ENCODE results near the gene LCORL. TPM values are rescaled to one million over a fixed set of nuclear protein-coding genes. Genes with fewer than 3 reads are reported as not detected.

Gene LCORL
- total and polyA plus RNA-seq, 4 donors = 27.8 to 63.5 (median 36.1) TPM

DNA sequence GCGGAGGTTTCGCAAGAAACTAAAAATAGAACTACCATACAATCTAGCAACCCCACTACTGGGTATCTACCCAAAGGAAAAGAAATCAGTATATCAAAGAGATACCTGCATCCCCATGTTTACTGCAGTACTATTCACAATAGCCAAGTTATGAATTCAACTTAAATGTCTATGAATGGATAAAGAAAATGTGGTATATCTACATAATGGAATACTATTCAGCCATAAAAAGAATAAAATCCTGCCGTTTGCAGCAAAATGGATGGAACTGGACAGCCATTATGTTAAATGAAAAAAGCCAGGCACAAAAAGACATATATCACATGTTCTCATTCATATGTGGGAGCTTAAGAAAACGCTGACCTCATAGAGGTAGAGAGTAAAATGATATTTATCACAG is 65.3 kb downstream of the LCORL start:
- Histone ChIP-seq H3K4me3 (ENCODE audit: low read depth, low read length) (no peak overlapping the region), H3K27ac (ENCODE audit: low read depth, low read length) (no peak overlapping the region), H3K4me1 (ENCODE audit: control insufficient read depth, insufficient read depth, low read length) (no peaks in the 10 kb centered on the region), H3K27me3 (ENCODE audit: control insufficient read depth, insufficient read depth, low read length) (no peaks in the 10 kb centered on the region), H3K9me3 (ENCODE audit: control insufficient read depth, insufficient read depth, low read length) (no peaks in the 10 kb centered on the region), H3K36me3 (ENCODE audit: control insufficient read depth, insufficient read depth, low read length) (no peaks in the 10 kb centered on the region)
- no CpG with 5 or more reads among the region's 4 CpGs for WGBS (ENCODE audit: insufficient coverage)
- DNase-seq (ENCODE audit: low read depth in 4 of 6, low spot score in 6 of 6) = no peak

DNA sequence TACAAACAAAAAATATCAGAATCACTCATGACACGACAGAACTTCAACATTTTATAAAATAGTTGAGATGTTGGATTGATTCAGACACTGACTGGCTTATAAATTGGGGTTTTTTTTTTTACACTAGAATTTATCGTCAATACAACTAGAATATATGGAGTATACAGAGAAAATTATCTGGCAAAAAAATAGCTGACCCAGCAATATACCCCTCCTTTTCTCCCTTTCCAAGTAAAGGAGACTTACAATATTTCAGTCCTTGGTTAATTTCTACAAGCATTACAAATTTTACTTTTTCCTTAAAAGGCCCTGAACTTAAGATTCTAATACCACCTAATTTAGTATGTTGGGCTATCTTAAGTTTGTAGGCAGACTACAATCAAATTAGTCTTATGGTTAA is 76.3 kb downstream of the LCORL start:
- no CpG with 5 or more reads among the region's 2 CpGs for WGBS (ENCODE audit: insufficient coverage)

DNA sequence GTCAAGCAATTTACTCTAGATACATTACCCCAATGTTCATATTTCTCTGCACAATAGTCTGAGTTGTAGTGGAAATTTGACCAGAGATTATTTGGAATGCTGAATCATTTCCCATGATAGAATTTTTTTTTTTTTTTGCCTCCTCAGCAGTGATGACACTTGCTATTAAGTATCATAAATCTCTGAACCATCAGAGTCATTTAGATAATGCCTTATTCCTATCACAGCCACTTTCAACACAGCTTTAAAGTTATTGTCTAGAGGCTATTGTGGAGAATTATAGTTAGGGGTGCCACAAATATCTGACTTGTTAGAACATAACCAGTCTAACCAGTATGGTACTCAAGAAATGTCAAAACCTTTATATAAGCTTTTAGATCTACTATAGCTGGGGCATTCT is 79.8 kb downstream of the LCORL start:
- Histone ChIP-seq H3K4me3 (ENCODE audit: low read depth, low read length) (no peak overlapping the region), H3K36me3 (ENCODE audit: control insufficient read depth, insufficient read depth, low read length) (no peaks in the 10 kb centered on the region), H3K4me1 (ENCODE audit: control insufficient read depth, insufficient read depth, low read length) (no peaks in the 10 kb centered on the region), H3K9me3 (ENCODE audit: control insufficient read depth, insufficient read depth, low read length) (no peaks in the 10 kb centered on the region), H3K27ac (ENCODE audit: low read depth, low read length) (no peak overlapping the region), H3K27me3 (ENCODE audit: control insufficient read depth, insufficient read depth, low read length) (no peaks in the 10 kb centered on the region)
- no peak for DNase-seq (ENCODE audit: low read depth in 4 of 6, low spot score in 6 of 6)

More for the DNA sequence above, 76.3 kb downstream of the LCORL start:
- Histone ChIP-seq H3K36me3 (ENCODE audit: control insufficient read depth, insufficient read depth, low read length) (no peaks in the 10 kb centered on the region), H3K9me3 (ENCODE audit: control insufficient read depth, insufficient read depth, low read length) (no peaks in the 10 kb centered on the region), H3K4me3 (ENCODE audit: low read depth, low read length) (no peak overlapping the region), H3K4me1 (ENCODE audit: control insufficient read depth, insufficient read depth, low read length) (no peaks in the 10 kb centered on the region), H3K27me3 (ENCODE audit: control insufficient read depth, insufficient read depth, low read length) (no peaks in the 10 kb centered on the region), H3K27ac (ENCODE audit: low read depth, low read length) (no peak overlapping the region)
- no peak for DNase-seq (ENCODE audit: low read depth in 4 of 6, low spot score in 6 of 6)

DNA sequence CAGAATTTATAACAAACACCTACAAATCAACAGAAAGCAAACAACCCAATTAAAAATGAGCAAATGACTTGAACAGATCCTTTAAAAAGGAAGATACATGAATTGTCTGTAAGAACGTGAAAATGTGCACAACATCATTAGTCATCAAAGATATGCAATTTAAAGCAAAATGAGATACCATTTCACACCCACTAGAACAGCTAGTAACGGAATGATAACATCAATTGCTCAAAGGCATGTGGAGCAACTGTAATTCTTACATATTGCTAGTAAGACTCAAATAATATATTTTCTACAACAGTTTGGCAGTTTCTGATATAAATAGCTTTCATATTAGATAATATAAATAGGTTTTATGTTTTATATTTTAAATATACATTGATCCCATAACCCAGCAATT is 82.5 kb downstream of the LCORL start:
- Histone ChIP-seq H3K27me3 (ENCODE audit: control insufficient read depth, insufficient read depth, low read length) (no peaks in the 10 kb centered on the region), H3K27ac (ENCODE audit: low read depth, low read length) (no peak overlapping the region), H3K4me3 (ENCODE audit: low read depth, low read length) (no peak overlapping the region), H3K4me1 (ENCODE audit: control insufficient read depth, insufficient read depth, low read length) (no peaks in the 10 kb centered on the region), H3K9me3 (ENCODE audit: control insufficient read depth, insufficient read depth, low read length) (no peaks in the 10 kb centered on the region), H3K36me3 (ENCODE audit: control insufficient read depth, insufficient read depth, low read length) (no peaks in the 10 kb centered on the region)
- WGBS (ENCODE audit: insufficient coverage) = no CpG with 5 or more reads among the region's 2 CpGs
- DNase-seq (ENCODE audit: low read depth in 4 of 6, low spot score in 6 of 6) = no peak

DNA sequence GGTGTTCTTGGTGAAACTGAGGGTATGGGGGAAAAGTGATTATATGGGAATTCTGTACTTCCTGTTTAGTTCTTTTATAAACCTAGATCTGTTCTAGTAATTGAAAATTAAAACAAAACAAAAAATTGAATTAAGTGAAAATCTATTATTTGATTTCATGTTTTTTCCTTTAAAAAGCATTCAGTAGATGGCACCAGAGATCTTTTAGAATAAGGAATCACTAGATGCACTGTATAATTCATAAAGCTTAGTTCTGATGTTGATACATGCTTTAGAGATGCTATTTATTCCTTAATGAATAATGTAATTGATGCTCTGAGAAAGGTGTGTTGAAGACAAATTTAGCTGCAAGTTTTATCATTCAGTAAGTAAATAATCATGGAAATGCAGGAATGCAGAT is 87.3 kb downstream of the LCORL start:
- Histone ChIP-seq H3K4me1 (ENCODE audit: control insufficient read depth, insufficient read depth, low read length) (no peaks in the 10 kb centered on the region), H3K27me3 (ENCODE audit: control insufficient read depth, insufficient read depth, low read length) (no peaks in the 10 kb centered on the region), H3K4me3 (ENCODE audit: low read depth, low read length) (no peak overlapping the region), H3K36me3 (ENCODE audit: control insufficient read depth, insufficient read depth, low read length) (no peaks in the 10 kb centered on the region), H3K27ac (ENCODE audit: low read depth, low read length) (no peak overlapping the region), H3K9me3 (ENCODE audit: control insufficient read depth, insufficient read depth, low read length) (peaks cover under 1% of the 10 kb centered on the region)
- DNase-seq (ENCODE audit: low read depth in 4 of 6, low spot score in 6 of 6) = peak in 5 of 6 donors; percentile 3 to 54 (median 4)

DNA sequence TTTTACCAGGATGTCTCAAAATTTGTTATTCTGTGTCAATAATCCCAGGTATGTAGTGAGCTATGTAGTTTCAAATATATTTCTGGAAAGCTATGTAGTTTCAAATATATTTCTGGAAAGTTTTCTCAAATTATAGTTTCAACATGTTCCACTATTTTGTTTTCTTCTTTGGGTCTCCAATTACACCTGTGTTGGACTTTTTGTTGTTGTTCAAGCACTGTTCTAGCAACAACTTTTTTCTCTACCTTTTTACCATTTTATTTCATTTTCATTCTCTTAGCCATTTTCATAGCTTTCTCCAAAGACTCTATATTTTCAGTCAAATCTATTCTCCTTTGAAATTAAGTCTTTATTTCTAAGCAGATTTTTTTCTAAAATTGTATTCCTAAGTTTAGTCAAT is 88.4 kb downstream of the LCORL start:
- DNase-seq (ENCODE audit: low read depth in 4 of 6, low spot score in 6 of 6) = no peak
- H3K4me1 ChIP-seq (ENCODE audit: control insufficient read depth, insufficient read depth, low read length) = no peaks in the 10 kb centered on the region
- H3K9me3 ChIP-seq (ENCODE audit: control insufficient read depth, insufficient read depth, low read length) = peaks cover 5% of the 10 kb centered on the region
- no peaks in the 10 kb centered on the region for H3K27me3 ChIP-seq (ENCODE audit: control insufficient read depth, insufficient read depth, low read length)
- no peak overlapping the region for H3K27ac ChIP-seq (ENCODE audit: low read depth, low read length)
- no peaks in the 10 kb centered on the region for H3K36me3 ChIP-seq (ENCODE audit: control insufficient read depth, insufficient read depth, low read length)
- H3K4me3 ChIP-seq (ENCODE audit: low read depth, low read length) = no peak overlapping the region

DNA sequence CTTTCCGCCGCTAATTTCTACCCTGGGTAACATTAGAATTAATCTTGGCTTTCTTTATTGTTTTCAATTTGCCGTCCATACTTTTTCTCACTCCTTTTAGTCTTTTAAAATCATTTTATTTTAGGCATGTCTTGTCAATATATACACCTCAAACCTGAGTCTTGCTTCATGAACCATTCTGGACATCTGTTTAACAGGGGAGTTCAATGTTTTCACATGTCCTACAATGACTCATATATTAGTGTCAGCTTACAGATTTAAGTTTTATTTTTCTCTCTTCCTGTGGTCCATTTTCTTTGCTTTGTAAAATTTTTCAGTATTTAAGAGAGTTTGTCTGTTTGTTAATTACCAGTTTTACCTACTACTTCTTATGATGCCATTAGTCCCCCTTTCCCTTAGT is 89.5 kb downstream of the LCORL start:
- no peak for DNase-seq (ENCODE audit: low read depth in 4 of 6, low spot score in 6 of 6)
- Histone ChIP-seq H3K9me3 (ENCODE audit: control insufficient read depth, insufficient read depth, low read length) (peaks cover 5% of the 10 kb centered on the region), H3K36me3 (ENCODE audit: control insufficient read depth, insufficient read depth, low read length) (no peaks in the 10 kb centered on the region), H3K27ac (ENCODE audit: low read depth, low read length) (no peak overlapping the region), H3K27me3 (ENCODE audit: control insufficient read depth, insufficient read depth, low read length) (no peaks in the 10 kb centered on the region), H3K4me3 (ENCODE audit: low read depth, low read length) (no peak overlapping the region), H3K4me1 (ENCODE audit: control insufficient read depth, insufficient read depth, low read length) (no peaks in the 10 kb centered on the region)
- WGBS (ENCODE audit: insufficient coverage) = no CpG with 5 or more reads among the region's 3 CpGs

DNA sequence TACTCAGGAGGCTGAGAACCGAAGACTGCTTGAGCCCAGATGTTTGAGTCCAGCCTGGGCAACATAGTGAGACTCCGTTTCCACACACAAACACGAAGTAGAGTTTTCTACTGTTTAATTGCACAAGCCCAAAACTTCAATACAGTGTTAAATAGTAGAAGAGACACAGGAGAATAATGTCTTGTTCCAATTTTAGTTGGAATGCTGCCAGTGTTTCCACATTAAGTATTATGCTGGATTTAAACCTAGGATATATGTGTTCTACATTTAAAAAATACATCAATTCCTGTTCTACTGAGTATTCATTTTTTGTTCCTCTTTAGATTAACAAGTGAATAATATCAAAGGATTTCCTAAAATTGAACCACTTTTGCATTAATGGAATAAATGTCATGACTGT is 91.3 kb downstream of the LCORL start:
- Histone ChIP-seq H3K4me3 (ENCODE audit: low read depth, low read length) (no peak overlapping the region), H3K4me1 (ENCODE audit: control insufficient read depth, insufficient read depth, low read length) (no peaks in the 10 kb centered on the region), H3K27me3 (ENCODE audit: control insufficient read depth, insufficient read depth, low read length) (no peaks in the 10 kb centered on the region), H3K27ac (ENCODE audit: low read depth, low read length) (no peak overlapping the region), H3K9me3 (ENCODE audit: control insufficient read depth, insufficient read depth, low read length) (peaks cover 5% of the 10 kb centered on the region), H3K36me3 (ENCODE audit: control insufficient read depth, insufficient read depth, low read length) (no peaks in the 10 kb centered on the region)
- WGBS (ENCODE audit: insufficient coverage) = 100% methylated on average over 1 of the region's 3 CpGs
- peak in 1 of 6 donors; percentile 24 for DNase-seq (ENCODE audit: low read depth in 4 of 6, low spot score in 6 of 6)

DNA sequence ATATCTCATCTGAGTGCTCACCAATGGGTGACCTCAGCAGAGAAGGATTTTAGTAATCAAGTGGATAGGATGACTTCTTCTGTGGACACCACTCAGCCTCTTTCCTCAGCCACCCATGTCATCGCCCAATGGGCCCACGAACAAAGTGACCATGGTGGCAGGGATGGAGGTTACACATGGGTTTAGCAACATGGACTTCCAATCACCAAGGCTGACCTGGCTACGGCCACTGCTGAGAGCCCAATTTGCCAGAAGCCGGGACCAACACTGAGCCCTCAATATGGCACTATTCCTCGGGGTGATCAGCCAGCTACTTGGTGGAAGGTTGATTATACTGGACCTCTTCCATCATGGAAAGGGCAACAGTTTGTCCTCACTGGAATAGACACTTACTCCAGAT is 97.4 kb downstream of the LCORL start:
- Histone ChIP-seq H3K27me3 (ENCODE audit: control insufficient read depth, insufficient read depth, low read length) (no peaks in the 10 kb centered on the region), H3K27ac (ENCODE audit: low read depth, low read length) (no peak overlapping the region), H3K9me3 (ENCODE audit: control insufficient read depth, insufficient read depth, low read length) (peaks cover 4% of the 10 kb centered on the region), H3K4me1 (ENCODE audit: control insufficient read depth, insufficient read depth, low read length) (no peaks in the 10 kb centered on the region), H3K4me3 (ENCODE audit: low read depth, low read length) (no peak overlapping the region), H3K36me3 (ENCODE audit: control insufficient read depth, insufficient read depth, low read length) (no peaks in the 10 kb centered on the region)
- WGBS (ENCODE audit: insufficient coverage) = 100% methylated on average over 4 of the region's 5 CpGs
- DNase-seq (ENCODE audit: low read depth in 4 of 6, low spot score in 6 of 6) = no peak

DNA sequence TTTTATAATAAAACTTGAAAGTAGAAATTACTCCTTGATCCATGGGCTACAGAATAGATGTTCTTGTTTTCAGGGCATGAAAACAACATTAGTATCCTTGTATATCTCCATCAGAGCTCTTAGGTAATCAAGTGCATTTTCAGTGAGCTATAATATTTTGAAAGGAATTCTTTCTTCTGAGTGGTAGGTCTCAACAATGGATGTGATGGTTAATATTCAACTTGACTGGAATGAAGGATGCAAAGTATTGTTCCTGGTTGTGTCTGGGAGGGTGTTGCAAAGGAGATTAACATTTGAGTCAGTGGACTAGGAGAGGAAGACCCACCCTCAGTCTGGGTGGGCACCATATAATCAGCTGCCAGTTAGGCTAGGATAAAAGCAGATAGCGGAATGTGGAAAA is 100.1 kb downstream of the LCORL start:
- H3K27ac ChIP-seq (ENCODE audit: low read depth, low read length) = no peak overlapping the region
- WGBS (ENCODE audit: insufficient coverage) = 100% methylated on average over 1 of the region's 1 CpG
- H3K4me3 ChIP-seq (ENCODE audit: low read depth, low read length) = no peak overlapping the region
- H3K27me3 ChIP-seq (ENCODE audit: control insufficient read depth, insufficient read depth, low read length) = no peaks in the 10 kb centered on the region
- H3K9me3 ChIP-seq (ENCODE audit: control insufficient read depth, insufficient read depth, low read length) = no peaks in the 10 kb centered on the region
- no peak for DNase-seq (ENCODE audit: low read depth in 4 of 6, low spot score in 6 of 6)
- H3K4me1 ChIP-seq (ENCODE audit: control insufficient read depth, insufficient read depth, low read length) = no peaks in the 10 kb centered on the region
- H3K36me3 ChIP-seq (ENCODE audit: control insufficient read depth, insufficient read depth, low read length) = no peaks in the 10 kb centered on the region

DNA sequence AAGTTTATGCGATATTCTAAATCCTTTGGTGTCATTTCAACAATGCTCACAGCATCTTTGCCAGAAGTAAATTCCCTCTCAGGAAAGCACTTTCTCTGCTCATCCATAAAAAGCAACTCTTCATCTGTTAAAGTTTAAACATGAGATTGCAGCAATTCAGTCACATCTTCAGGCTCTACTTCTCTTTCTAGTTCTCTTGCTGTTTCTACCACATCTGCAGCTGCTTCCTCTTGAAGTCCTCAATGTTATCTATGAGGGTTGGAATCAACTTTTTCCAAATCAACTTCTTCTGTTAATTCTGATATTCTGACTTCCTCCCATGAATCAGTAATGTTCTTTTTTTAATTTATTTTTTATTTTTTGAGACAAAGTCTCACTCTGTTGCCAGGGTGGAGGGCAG is 100.9 kb downstream of the LCORL start:
- DNase-seq (ENCODE audit: low read depth in 4 of 6, low spot score in 6 of 6) = no peak
- Histone ChIP-seq H3K27ac (ENCODE audit: low read depth, low read length) (no peak overlapping the region), H3K4me1 (ENCODE audit: control insufficient read depth, insufficient read depth, low read length) (no peaks in the 10 kb centered on the region), H3K36me3 (ENCODE audit: control insufficient read depth, insufficient read depth, low read length) (no peaks in the 10 kb centered on the region), H3K27me3 (ENCODE audit: control insufficient read depth, insufficient read depth, low read length) (no peaks in the 10 kb centered on the region), H3K9me3 (ENCODE audit: control insufficient read depth, insufficient read depth, low read length) (no peaks in the 10 kb centered on the region), H3K4me3 (ENCODE audit: low read depth, low read length) (no peak overlapping the region)
- 100% methylated on average over 1 of the region's 1 CpG for WGBS (ENCODE audit: insufficient coverage)

All from spinal cord (tissue), 10 donors.